NCI-H345 treated with DMSO at 0.1 percent for 48 hours (cell line): Measurements from ENCODE around the gene CRIP1.

Source experiments
- DNase-seq: peaks from one replicate; lab custom pipeline; 2025; ENCODE audit not compliant: unreplicated experiment; lab: John Stamatoyannopoulos, UW

Gene CRIP1

GRCh38 chr14:105531894-105532623 is 45.4 kb downstream of the CRIP1 start:
- no peak for DNase-seq

GRCh38 chr14:105532735-105533141 is 46.1 kb downstream of the CRIP1 start:
- no peak for DNase-seq

- no peak for DNase-seq
These were observed 46.7 kb downstream of the CRIP1 start for GRCh38 chr14:105533391-105533790.

- DNase-seq, result no peak
These were observed 47.3 kb downstream of the CRIP1 start for GRCh38 chr14:105533811-105534498.

GRCh38 chr14:105534586-105534985 is 47.9 kb downstream of the CRIP1 start:
- no peak for DNase-seq

GRCh38 chr14:105536051-105536450 is 49.4 kb downstream of the CRIP1 start:
- DNase-seq, result no peak

GRCh38 chr14:105536691-105537579 is 50.2 kb downstream of the CRIP1 start:
- no peak for DNase-seq

- DNase-seq, result no peak
These were observed 51.1 kb downstream of the CRIP1 start for GRCh38 chr14:105537580-105538474.
